WTC11 (cell line): ENCODE results near the gene PEAK3. TPM values are rescaled to one million over a fixed set of nuclear protein-coding genes. Genes with fewer than 3 reads are reported as not detected.

ENCODE experiments used
- ATAC-seq: fragments of 200-7000 bp; cut with Tn5 transposase; 2 replicates; pipeline ENCODE4 v1.10.0; 2021; ENCODE audit warnings: mild to moderate bottlenecking, moderate library complexity
- CTCF ChIA-PET: fragments of 300-600 bp; sonication (Branson Sonifier 250); formaldehyde crosslinking; loops from one replicate; lab custom pipeline; 2021; ENCODE audit warnings: antibody characterized with exemption; lab: Charles Lee
- POLR2A ChIA-PET: fragments of 350-600 bp; sonication (Branson Sonifier 250); formaldehyde crosslinking; loops from one replicate; lab custom pipeline; 2021; ENCODE audit warnings: antibody characterized with exemption; lab: Charles Lee
- DNase-seq: peaks from one replicate; pipeline ENCODE4 v3.0.0; 2021; ENCODE audit warnings: low spot score
- H3K27ac Mint-ChIP-seq: 2 replicates; pipeline ENCODE4 v1.8.0; 2021; ENCODE audit warnings: mixed read lengths
- H3K27me3 Mint-ChIP-seq: 2 replicates; pipeline ENCODE4 v1.8.0; 2021; ENCODE audit warnings: low read depth, mild to moderate bottlenecking, moderate library complexity, mixed read lengths
- H3K36me3 Mint-ChIP-seq: 2 replicates; pipeline ENCODE4 v1.8.0; 2021; ENCODE audit warnings: mixed read lengths
- H3K4me1 Mint-ChIP-seq: 2 replicates; pipeline ENCODE4 v1.8.0; 2022; ENCODE audit warnings: mixed read lengths
- H3K4me3 Mint-ChIP-seq: 2 replicates; pipeline ENCODE4 v1.8.0; 2021; ENCODE audit warnings: mild to moderate bottlenecking, moderate library complexity, mixed read lengths
- H3K9me3 Mint-ChIP-seq: 2 replicates; pipeline ENCODE4 v1.8.0; 2021; ENCODE audit warnings: mixed read lengths
- FOXP1 ChIP-seq: sonication (generic); formaldehyde crosslinking; IDR thresholded peaks from 2 replicates; pipeline ENCODE4 v1.8.0; 2022; ENCODE audit warnings: missing genetic modification reagents, mild to moderate bottlenecking, moderate library complexity, borderline replicate concordance
- FOXP4 ChIP-seq: sonication (generic); formaldehyde crosslinking; IDR thresholded peaks from 2 replicates; pipeline ENCODE4 v1.8.0; 2022; ENCODE audit warnings: mild to moderate bottlenecking, missing genetic modification reagents
- GRHL2 ChIP-seq: fragments of 250-450 bp; sonication (Bioruptor Pico); IDR thresholded peaks from 2 replicates; pipeline ENCODE4 v1.8.0; 2022; ENCODE audit warnings: mild to moderate bottlenecking, moderate library complexity; ENCODE audit not compliant: insufficient replicate concordance, severe bottlenecking
- HMGA2 ChIP-seq: fragments of 250-450 bp; sonication (Bioruptor Pico); IDR thresholded peaks from 2 replicates; pipeline ENCODE4 v1.4.0; 2021; ENCODE audit warnings: mild to moderate bottlenecking, moderate library complexity
- TCF7 ChIP-seq: sonication (generic); formaldehyde crosslinking; IDR thresholded peaks from 2 replicates; pipeline ENCODE4 v1.8.0; 2022; ENCODE audit warnings: mild to moderate bottlenecking, low read depth, missing genetic modification reagents, moderate library complexity
- total RNA-seq: library from RNA; stranded (reverse); gene quantifications from 3 replicates; pipeline ENCODE4 v1.2.3, GENCODE V29; 2021
- TF ChIP-seq, protein P1 (sequence below): fragments of 250-450 bp; sonication (Bioruptor Pico); IDR thresholded peaks from 2 replicates; pipeline ENCODE4 v1.9.0; 2021; ENCODE audit warnings: mild to moderate bottlenecking, borderline replicate concordance
- TF ChIP-seq, protein P2 (sequence below): sonication (generic); formaldehyde crosslinking; conservative IDR thresholded peaks from 2 replicates; pipeline ENCODE4 v1.8.1; 2023; ENCODE audit warnings: mild to moderate bottlenecking, low read depth, missing genetic modification reagents, moderate library complexity
- TF ChIP-seq, protein P3 (sequence below): sonication (generic); formaldehyde crosslinking; IDR thresholded peaks from 2 replicates; pipeline ENCODE4 v1.8.0; 2023; ENCODE audit warnings: missing genetic modification reagents, mild to moderate bottlenecking, borderline replicate concordance
- TF ChIP-seq, protein P4 (sequence below): sonication (generic); formaldehyde crosslinking; IDR thresholded peaks from 2 replicates; pipeline ENCODE4 v1.8.0; 2022; ENCODE audit warnings: mild to moderate bottlenecking, missing genetic modification reagents

The PEAK3 gene
- total RNA-seq, 1 experiment from 2014 or later: not detected

DNA sequence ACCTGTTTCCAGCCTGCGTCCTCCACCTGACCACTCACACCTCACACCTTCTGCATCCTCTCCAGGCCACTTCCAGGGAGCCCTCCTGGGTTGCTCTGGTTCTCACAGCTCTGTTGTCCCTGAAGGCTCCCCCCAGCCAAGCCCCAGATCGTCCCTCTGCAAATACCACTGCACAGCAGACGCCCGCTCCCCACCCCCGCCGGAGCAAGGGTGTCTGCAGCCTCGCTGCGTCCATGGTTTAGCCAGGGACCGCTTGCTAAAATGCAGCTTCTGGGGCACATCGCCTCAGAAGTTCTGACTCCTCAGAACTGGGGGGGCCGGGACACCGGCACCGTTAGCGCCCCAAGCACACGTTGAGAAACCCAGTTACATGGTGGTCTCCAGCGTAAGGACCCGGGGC is 25.0 kb upstream of the PEAK3 start (continued):
- TF ChIP-seq, protein P1, sequence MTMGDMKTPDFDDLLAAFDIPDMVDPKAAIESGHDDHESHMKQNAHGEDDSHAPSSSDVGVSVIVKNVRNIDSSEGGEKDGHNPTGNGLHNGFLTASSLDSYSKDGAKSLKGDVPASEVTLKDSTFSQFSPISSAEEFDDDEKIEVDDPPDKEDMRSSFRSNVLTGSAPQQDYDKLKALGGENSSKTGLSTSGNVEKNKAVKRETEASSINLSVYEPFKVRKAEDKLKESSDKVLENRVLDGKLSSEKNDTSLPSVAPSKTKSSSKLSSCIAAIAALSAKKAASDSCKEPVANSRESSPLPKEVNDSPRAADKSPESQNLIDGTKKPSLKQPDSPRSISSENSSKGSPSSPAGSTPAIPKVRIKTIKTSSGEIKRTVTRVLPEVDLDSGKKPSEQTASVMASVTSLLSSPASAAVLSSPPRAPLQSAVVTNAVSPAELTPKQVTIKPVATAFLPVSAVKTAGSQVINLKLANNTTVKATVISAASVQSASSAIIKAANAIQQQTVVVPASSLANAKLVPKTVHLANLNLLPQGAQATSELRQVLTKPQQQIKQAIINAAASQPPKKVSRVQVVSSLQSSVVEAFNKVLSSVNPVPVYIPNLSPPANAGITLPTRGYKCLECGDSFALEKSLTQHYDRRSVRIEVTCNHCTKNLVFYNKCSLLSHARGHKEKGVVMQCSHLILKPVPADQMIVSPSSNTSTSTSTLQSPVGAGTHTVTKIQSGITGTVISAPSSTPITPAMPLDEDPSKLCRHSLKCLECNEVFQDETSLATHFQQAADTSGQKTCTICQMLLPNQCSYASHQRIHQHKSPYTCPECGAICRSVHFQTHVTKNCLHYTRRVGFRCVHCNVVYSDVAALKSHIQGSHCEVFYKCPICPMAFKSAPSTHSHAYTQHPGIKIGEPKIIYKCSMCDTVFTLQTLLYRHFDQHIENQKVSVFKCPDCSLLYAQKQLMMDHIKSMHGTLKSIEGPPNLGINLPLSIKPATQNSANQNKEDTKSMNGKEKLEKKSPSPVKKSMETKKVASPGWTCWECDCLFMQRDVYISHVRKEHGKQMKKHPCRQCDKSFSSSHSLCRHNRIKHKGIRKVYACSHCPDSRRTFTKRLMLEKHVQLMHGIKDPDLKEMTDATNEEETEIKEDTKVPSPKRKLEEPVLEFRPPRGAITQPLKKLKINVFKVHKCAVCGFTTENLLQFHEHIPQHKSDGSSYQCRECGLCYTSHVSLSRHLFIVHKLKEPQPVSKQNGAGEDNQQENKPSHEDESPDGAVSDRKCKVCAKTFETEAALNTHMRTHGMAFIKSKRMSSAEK (CRISPR knock-in tag): no peak
- TF ChIP-seq TCF7 (CRISPR knock-in tag) (no peak), FOXP1 (CRISPR knock-in tag) (no peak), HMGA2 (CRISPR knock-in tag) (no peak)
- TF ChIP-seq, protein P2, sequence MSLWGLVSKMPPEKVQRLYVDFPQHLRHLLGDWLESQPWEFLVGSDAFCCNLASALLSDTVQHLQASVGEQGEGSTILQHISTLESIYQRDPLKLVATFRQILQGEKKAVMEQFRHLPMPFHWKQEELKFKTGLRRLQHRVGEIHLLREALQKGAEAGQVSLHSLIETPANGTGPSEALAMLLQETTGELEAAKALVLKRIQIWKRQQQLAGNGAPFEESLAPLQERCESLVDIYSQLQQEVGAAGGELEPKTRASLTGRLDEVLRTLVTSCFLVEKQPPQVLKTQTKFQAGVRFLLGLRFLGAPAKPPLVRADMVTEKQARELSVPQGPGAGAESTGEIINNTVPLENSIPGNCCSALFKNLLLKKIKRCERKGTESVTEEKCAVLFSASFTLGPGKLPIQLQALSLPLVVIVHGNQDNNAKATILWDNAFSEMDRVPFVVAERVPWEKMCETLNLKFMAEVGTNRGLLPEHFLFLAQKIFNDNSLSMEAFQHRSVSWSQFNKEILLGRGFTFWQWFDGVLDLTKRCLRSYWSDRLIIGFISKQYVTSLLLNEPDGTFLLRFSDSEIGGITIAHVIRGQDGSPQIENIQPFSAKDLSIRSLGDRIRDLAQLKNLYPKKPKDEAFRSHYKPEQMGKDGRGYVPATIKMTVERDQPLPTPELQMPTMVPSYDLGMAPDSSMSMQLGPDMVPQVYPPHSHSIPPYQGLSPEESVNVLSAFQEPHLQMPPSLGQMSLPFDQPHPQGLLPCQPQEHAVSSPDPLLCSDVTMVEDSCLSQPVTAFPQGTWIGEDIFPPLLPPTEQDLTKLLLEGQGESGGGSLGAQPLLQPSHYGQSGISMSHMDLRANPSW: no peak

GRCh38 chr19:2306281-2306806 is 24.4 kb upstream of the PEAK3 start:
- ATAC-seq: no peak
- Mint-ChIP-seq H3K4me3 (no peak overlapping the region), H3K9me3 (no peaks in the 10 kb centered on the region), H3K27me3 (peaks cover 23% of the 10 kb centered on the region), H3K27ac (no peak overlapping the region), H3K4me1 (peaks cover 7% of the 10 kb centered on the region), H3K36me3 (no peaks in the 10 kb centered on the region)
- ChIA-PET POLR2A (no interaction called here), CTCF (interaction anchor here (0.5 to 2.4 kb wide), 7 partner anchors 9 to 285 kb away, joined by 3 to 12 read pairs (median 3); partner anchors contain the start of gene MOB3A)
- no peak for TF ChIP-seq TCF7 (CRISPR knock-in tag)
- TF ChIP-seq GRHL2 (CRISPR knock-in tag): no peak
- TF ChIP-seq, protein P3, sequence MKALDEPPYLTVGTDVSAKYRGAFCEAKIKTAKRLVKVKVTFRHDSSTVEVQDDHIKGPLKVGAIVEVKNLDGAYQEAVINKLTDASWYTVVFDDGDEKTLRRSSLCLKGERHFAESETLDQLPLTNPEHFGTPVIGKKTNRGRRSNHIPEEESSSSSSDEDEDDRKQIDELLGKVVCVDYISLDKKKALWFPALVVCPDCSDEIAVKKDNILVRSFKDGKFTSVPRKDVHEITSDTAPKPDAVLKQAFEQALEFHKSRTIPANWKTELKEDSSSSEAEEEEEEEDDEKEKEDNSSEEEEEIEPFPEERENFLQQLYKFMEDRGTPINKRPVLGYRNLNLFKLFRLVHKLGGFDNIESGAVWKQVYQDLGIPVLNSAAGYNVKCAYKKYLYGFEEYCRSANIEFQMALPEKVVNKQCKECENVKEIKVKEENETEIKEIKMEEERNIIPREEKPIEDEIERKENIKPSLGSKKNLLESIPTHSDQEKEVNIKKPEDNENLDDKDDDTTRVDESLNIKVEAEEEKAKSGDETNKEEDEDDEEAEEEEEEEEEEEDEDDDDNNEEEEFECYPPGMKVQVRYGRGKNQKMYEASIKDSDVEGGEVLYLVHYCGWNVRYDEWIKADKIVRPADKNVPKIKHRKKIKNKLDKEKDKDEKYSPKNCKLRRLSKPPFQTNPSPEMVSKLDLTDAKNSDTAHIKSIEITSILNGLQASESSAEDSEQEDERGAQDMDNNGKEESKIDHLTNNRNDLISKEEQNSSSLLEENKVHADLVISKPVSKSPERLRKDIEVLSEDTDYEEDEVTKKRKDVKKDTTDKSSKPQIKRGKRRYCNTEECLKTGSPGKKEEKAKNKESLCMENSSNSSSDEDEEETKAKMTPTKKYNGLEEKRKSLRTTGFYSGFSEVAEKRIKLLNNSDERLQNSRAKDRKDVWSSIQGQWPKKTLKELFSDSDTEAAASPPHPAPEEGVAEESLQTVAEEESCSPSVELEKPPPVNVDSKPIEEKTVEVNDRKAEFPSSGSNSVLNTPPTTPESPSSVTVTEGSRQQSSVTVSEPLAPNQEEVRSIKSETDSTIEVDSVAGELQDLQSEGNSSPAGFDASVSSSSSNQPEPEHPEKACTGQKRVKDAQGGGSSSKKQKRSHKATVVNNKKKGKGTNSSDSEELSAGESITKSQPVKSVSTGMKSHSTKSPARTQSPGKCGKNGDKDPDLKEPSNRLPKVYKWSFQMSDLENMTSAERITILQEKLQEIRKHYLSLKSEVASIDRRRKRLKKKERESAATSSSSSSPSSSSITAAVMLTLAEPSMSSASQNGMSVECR (CRISPR knock-in tag): no peak
- TF ChIP-seq FOXP4 (CRISPR knock-in tag): no peak
- TF ChIP-seq, protein P4, sequence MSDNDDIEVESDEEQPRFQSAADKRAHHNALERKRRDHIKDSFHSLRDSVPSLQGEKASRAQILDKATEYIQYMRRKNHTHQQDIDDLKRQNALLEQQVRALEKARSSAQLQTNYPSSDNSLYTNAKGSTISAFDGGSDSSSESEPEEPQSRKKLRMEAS (CRISPR knock-in tag): no peak
- no peak for DNase-seq
